Psoas muscle (tissue), 8 donors: ENCODE measurements around the gene TICAM2. TPM values are rescaled to one million over a fixed set of nuclear protein-coding genes. Genes with fewer than 3 reads are reported as not detected.

Experiments
- ATAC-seq, 4 donors: fragments of 200-7000 bp; cut with Tn5 transposase; one replicate each; pipeline ENCODE4 v1.9.1; 2020; ENCODE audit warnings: moderate library complexity in 3 of 4, mild to moderate bottlenecking in 2 of 4
- DNase-seq, 2 donors: peaks; one replicate each; pipeline ENCODE4 v3.0.0-alpha.2; 2020
- H3K27ac ChIP-seq: fragments of 200-600 bp; one replicate; pipeline ENCODE4 v1.8.0; 2022
- H3K27me3 ChIP-seq, 3 donors: fragments of 200-600 bp in 1 of 3; one replicate each; pipeline versions ENCODE4 v1.6.1 to v1.8.0; 2013 to 2022; ENCODE audit warnings: low read length in 2 of 3, mild to moderate bottlenecking in 2 of 3, moderate library complexity in 1 of 3; ENCODE audit not compliant: insufficient read depth in 3 of 3
- H3K36me3 ChIP-seq, 2 donors: fragments of 200-600 bp in 1 of 2; one replicate each; pipeline versions ENCODE4 v1.6.1 to v1.8.0; 2013 to 2022; ENCODE audit warnings: low read depth in 1 of 2, mild to moderate bottlenecking in 1 of 2, moderate library complexity in 1 of 2; ENCODE audit not compliant: insufficient read depth in 1 of 2
- H3K4me1 ChIP-seq: fragments of 200-600 bp; one replicate; pipeline ENCODE4 v1.8.0; 2022
- H3K4me3 ChIP-seq: fragments of 200-600 bp; one replicate; pipeline ENCODE4 v1.8.0; 2022; ENCODE audit warnings: mild to moderate bottlenecking
- H3K9me3 ChIP-seq: fragments of 200-600 bp; one replicate; pipeline ENCODE4 v1.8.0; 2022
- CTCF ChIP-seq: fragments of 200-600 bp; IDR thresholded peaks from one replicate; pipeline ENCODE4 v1.8.0; 2022; ENCODE audit warnings: antibody characterized with exemption
- WGBS, 3 donors: extraction: QIAGEN DNeasy Blood & Tissue Kit; methylation state at CpG; one replicate each; pipeline versions ENCODE4 v1.1.6 to v1.1.7; 2013; 5-methylcytosine and 5-hydroxymethylcytosine counted together
- intact Hi-C, 2 donors: fragments of 100-400 bp; cut with DNase I; formaldehyde crosslinking; loops; one replicate each; pipeline versions ENCODE4 v1.11.0 to v1.14.2; 2022
- polyA plus RNA-seq, 3 donors: library from polyadenylated mRNA; stranded (reverse); fragments of 200-250 nt; gene quantifications; one replicate each; pipeline ENCODE4 v1.2.3, GENCODE V29; 2013
- total RNA-seq, 4 donors: library from RNA; stranded (reverse); fragmentation: NEBNext Ultra II Directional in 2 of 4; extraction: Animal tissue kit (Norgen Biotek cat#: 25700) in 2 of 4; gene quantifications; one replicate each; pipeline versions ENCODE4 v1.2.1 to v1.2.4, GENCODE V29; 2021 to 2023
- donor health status: healthy with polysubstance abuse.
- donor health status: DM: no; HTN: no; CAD: no; lungs with moderate emphysema.
- donor health status: Bipolar disorder and iron deficiency.
- donor health status: healthy.
- donor health status: DM: yes; HTN: yes; CAD: no.
- donor health status: DM: no; HTN: no; CAD: no.
- donor health status: DM: no; HTN: no; CAD: no.
- donor health status: DM: yes; HTN: yes; CAD: no.

TICAM2 gene
- total and polyA plus RNA-seq, 7 donors, result 0.63 to 4.9 (median 1.3) TPM

- DNase-seq (no peak), ATAC-seq (peak; percentile 16 to 38 (median 26))
- peak overlapping the region; percentile 88 for H3K4me3 ChIP-seq
- 27 to 37% (median 28%) methylated on average over 11 of the region's 11 CpGs for WGBS, 3 donors
- H3K36me3 ChIP-seq, result no peaks in the 10 kb centered on the region
- peaks cover 52% of the 10 kb centered on the region for H3K4me1 ChIP-seq
- no peaks in the 10 kb centered on the region for H3K27me3 ChIP-seq
- intact Hi-C loops, result loop anchor here in 1 of 2 donors (2.0 kb wide), 1 partner anchor 22 kb away; no protein-coding TSS in a partner anchor
- TF ChIP-seq CTCF, result no peak
- H3K27ac ChIP-seq, result peak overlapping the region; percentile 95
- no peaks in the 10 kb centered on the region for H3K9me3 ChIP-seq
Observed at GRCh38 chr5:115602591-115603125, 379 bp upstream of the TICAM2 start.

- intact Hi-C loops, result no loop called here
- peaks cover 46% of the 10 kb centered on the region for H3K4me1 ChIP-seq
- TF ChIP-seq CTCF, result no peak
- no peaks in the 10 kb centered on the region for H3K36me3 ChIP-seq
- H3K27ac ChIP-seq, result peak overlapping the region; percentile 95
- no peaks in the 10 kb centered on the region for H3K9me3 ChIP-seq
- no peaks in the 10 kb centered on the region for H3K27me3 ChIP-seq
- DNase-seq (no peak), ATAC-seq (no peak)
- peak overlapping the region; percentile 88 for H3K4me3 ChIP-seq
- 83 to 92% (median 89%) methylated on average over 3 of the region's 3 CpGs for WGBS, 3 donors
Observed at GRCh38 chr5:115600766-115601165, 1.5 kb downstream of the TICAM2 start.

GRCh38 chr5:115599924-115600323 is 2.4 kb downstream of the TICAM2 start:
- H3K27ac ChIP-seq, result peak overlapping the region; percentile 95
- H3K4me1 ChIP-seq, result peaks cover 54% of the 10 kb centered on the region
- WGBS, 3 donors, result 48 to 82% (median 58%) methylated on average over 2 of the region's 2 CpGs
- intact Hi-C loops, result no loop called here
- H3K36me3 ChIP-seq, result no peaks in the 10 kb centered on the region
- no peaks in the 10 kb centered on the region for H3K27me3 ChIP-seq
- DNase-seq, result no peak
- peak overlapping the region; percentile 88 for H3K4me3 ChIP-seq
- no peak for TF ChIP-seq CTCF
- ATAC-seq, result no peak
- H3K9me3 ChIP-seq, result no peaks in the 10 kb centered on the region

GRCh38 chr5:115599502-115599901 is 2.8 kb downstream of the TICAM2 start:
- Histone ChIP-seq H3K4me3 (peak overlapping the region; percentile 88), H3K9me3 (no peaks in the 10 kb centered on the region), H3K36me3 (no peaks in the 10 kb centered on the region), H3K4me1 (peaks cover 58% of the 10 kb centered on the region), H3K27me3 (no peaks in the 10 kb centered on the region), H3K27ac (peak overlapping the region; percentile 95)
- DNase-seq, result no peak
- ATAC-seq, result peak in 3 of 4 donors; percentile 40 to 48 (median 48)
- intact Hi-C loops, result no loop called here
- WGBS, 3 donors, result 31 to 56% (median 36%) methylated on average over 1 of the region's 1 CpG
- no peak for TF ChIP-seq CTCF
